ENCODE results near the gene SLC30A2. TPM values are rescaled to one million over a fixed set of nuclear protein-coding genes. Genes with fewer than 3 reads are reported as not detected.

The SLC30A2 gene
- total and polyA plus RNA-seq, 9 of the 15 experiments (the other 6 are each of a cell fraction or from before 2014, with no cell fraction given) = 0.01 to 0.18 (median 0.06) TPM; not detected in 3

DNA sequence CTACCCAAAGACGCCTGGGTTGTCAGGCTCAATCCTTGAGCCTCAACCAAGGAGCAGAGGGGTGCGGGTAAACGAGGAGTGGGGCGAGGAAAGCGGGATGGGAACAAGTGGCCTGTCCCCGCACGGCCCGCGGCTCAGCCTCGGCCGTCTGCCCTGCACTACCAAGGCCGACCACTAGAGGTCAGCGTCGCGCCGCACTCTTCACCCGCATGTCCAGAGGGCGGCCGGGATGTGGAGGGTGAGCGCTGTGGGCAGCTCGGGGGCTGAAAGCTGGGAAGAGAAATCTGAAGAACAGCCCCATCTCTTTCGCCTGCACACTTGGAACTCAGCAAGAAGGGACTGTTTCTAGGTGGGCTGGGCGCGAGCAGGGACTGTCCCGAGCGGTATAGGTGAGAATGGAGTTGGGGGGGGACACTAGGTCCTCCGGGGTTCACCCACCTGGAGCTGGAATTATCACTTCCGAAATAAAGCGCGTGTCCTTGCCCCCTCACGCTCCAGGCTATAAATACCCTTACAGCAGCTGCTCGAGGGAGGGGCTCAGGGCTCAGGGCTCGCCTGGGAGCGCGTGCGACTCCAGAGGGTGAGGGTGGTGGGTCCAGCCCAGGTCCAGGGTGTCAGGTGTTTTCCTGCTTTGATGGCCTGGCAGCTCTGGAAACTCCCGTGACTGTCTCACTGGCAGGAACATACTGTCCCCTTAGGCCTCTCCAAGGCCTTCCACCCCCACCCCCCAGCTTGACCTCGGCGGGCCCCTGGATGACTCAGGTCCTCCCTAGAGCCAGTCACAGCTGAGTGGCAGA, 9.8 kb downstream of the SLC30A2 start (continued):
- TF ChIP-seq, protein P1, sequence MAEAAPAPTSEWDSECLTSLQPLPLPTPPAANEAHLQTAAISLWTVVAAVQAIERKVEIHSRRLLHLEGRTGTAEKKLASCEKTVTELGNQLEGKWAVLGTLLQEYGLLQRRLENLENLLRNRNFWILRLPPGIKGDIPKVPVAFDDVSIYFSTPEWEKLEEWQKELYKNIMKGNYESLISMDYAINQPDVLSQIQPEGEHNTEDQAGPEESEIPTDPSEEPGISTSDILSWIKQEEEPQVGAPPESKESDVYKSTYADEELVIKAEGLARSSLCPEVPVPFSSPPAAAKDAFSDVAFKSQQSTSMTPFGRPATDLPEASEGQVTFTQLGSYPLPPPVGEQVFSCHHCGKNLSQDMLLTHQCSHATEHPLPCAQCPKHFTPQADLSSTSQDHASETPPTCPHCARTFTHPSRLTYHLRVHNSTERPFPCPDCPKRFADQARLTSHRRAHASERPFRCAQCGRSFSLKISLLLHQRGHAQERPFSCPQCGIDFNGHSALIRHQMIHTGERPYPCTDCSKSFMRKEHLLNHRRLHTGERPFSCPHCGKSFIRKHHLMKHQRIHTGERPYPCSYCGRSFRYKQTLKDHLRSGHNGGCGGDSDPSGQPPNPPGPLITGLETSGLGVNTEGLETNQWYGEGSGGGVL (CRISPR knock-in tag; IDR thresholded peaks at IDR 0.05) = no peak
- TF ChIP-seq, protein P2, sequence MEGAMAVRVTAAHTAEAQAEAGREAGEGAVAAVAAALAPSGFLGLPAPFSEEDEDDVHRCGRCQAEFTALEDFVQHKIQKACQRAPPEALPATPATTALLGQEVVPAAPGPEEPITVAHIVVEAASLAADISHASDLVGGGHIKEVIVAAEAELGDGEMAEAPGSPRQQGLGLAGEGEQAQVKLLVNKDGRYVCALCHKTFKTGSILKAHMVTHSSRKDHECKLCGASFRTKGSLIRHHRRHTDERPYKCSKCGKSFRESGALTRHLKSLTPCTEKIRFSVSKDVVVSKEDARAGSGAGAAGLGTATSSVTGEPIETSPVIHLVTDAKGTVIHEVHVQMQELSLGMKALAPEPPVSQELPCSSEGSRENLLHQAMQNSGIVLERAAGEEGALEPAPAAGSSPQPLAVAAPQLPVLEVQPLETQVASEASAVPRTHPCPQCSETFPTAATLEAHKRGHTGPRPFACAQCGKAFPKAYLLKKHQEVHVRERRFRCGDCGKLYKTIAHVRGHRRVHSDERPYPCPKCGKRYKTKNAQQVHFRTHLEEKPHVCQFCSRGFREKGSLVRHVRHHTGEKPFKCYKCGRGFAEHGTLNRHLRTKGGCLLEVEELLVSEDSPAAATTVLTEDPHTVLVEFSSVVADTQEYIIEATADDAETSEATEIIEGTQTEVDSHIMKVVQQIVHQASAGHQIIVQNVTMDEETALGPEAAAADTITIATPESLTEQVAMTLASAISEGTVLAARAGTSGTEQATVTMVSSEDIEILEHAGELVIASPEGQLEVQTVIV (CRISPR knock-in tag; IDR thresholded peaks at IDR 0.05; ENCODE audit: borderline replicate concordance) = no peak
- TF ChIP-seq, protein P3, sequence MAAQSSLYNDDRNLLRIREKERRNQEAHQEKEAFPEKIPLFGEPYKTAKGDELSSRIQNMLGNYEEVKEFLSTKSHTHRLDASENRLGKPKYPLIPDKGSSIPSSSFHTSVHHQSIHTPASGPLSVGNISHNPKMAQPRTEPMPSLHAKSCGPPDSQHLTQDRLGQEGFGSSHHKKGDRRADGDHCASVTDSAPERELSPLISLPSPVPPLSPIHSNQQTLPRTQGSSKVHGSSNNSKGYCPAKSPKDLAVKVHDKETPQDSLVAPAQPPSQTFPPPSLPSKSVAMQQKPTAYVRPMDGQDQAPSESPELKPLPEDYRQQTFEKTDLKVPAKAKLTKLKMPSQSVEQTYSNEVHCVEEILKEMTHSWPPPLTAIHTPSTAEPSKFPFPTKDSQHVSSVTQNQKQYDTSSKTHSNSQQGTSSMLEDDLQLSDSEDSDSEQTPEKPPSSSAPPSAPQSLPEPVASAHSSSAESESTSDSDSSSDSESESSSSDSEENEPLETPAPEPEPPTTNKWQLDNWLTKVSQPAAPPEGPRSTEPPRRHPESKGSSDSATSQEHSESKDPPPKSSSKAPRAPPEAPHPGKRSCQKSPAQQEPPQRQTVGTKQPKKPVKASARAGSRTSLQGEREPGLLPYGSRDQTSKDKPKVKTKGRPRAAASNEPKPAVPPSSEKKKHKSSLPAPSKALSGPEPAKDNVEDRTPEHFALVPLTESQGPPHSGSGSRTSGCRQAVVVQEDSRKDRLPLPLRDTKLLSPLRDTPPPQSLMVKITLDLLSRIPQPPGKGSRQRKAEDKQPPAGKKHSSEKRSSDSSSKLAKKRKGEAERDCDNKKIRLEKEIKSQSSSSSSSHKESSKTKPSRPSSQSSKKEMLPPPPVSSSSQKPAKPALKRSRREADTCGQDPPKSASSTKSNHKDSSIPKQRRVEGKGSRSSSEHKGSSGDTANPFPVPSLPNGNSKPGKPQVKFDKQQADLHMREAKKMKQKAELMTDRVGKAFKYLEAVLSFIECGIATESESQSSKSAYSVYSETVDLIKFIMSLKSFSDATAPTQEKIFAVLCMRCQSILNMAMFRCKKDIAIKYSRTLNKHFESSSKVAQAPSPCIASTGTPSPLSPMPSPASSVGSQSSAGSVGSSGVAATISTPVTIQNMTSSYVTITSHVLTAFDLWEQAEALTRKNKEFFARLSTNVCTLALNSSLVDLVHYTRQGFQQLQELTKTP (IDR thresholded peaks at IDR 0.05; ENCODE audit: low read depth in 1 of 2, partially characterized antibody in 2 of 2) = no peak
- TF ChIP-seq BRD4 (IDR thresholded peaks at IDR 0.05) = no peak; the same call in 1 of the 2 replicates
- TF ChIP-seq, protein P4, sequence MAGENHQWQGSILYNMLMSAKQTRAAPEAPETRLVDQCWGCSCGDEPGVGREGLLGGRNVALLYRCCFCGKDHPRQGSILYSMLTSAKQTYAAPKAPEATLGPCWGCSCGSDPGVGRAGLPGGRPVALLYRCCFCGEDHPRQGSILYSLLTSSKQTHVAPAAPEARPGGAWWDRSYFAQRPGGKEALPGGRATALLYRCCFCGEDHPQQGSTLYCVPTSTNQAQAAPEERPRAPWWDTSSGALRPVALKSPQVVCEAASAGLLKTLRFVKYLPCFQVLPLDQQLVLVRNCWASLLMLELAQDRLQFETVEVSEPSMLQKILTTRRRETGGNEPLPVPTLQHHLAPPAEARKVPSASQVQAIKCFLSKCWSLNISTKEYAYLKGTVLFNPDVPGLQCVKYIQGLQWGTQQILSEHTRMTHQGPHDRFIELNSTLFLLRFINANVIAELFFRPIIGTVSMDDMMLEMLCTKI (IDR thresholded peaks at IDR 0.05; ENCODE audit: partially characterized antibody) = no peak
- TF ChIP-seq ZNF224 (CRISPR knock-in tag; IDR thresholded peaks at IDR 0.05) = no peak
- peak; percentile 78 for TF ChIP-seq NFE2 (IDR thresholded peaks at IDR 0.05; ENCODE audit: low read depth)
- TF ChIP-seq, protein P5, sequence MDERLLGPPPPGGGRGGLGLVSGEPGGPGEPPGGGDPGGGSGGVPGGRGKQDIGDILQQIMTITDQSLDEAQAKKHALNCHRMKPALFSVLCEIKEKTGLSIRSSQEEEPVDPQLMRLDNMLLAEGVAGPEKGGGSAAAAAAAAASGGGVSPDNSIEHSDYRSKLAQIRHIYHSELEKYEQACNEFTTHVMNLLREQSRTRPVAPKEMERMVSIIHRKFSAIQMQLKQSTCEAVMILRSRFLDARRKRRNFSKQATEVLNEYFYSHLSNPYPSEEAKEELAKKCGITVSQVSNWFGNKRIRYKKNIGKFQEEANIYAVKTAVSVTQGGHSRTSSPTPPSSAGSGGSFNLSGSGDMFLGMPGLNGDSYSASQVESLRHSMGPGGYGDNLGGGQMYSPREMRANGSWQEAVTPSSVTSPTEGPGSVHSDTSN (CRISPR knock-in tag; IDR thresholded peaks at IDR 0.05; ENCODE audit: low read depth) = no peak
- TF ChIP-seq, protein P5 (tag; conservative IDR thresholded peaks at IDR 0.05; ENCODE audit: low read depth) = no peak
- no peak for TF ChIP-seq SMARCB1 (IDR thresholded peaks at IDR 0.05; ENCODE audit: insufficient read length, low read depth)
- no peak for TF ChIP-seq U2AF1 (optimal IDR thresholded peaks at IDR 0.05; ENCODE audit: low read depth, low read length)
- no peak for TF ChIP-seq ADNP (tag; IDR thresholded peaks at IDR 0.05)
- TF ChIP-seq CCAR2 (IDR thresholded peaks at IDR 0.05; ENCODE audit: low read depth, low read length) = no peak
- TF ChIP-seq ZNF311 (CRISPR knock-in tag; IDR thresholded peaks at IDR 0.05) = no peak
